ENCODE data around the gene FAM76A. TPM values are rescaled to one million over a fixed set of nuclear protein-coding genes. Genes with fewer than 3 reads are reported as not detected.

Gene FAM76A
- total RNA-seq, 1 donor from 2014 or later, result 13.8 TPM

- H3K27ac Mint-ChIP-seq (ENCODE audit: unreplicated experiment), result no peak overlapping the region
- TF ChIP-seq CTCF (conservative IDR thresholded peaks at IDR 0.05), result no peak
- H3K4me1 Mint-ChIP-seq, result no peaks in the 10 kb centered on the region
- no peaks in the 10 kb centered on the region for H3K9me3 Mint-ChIP-seq
- no peaks in the 10 kb centered on the region for H3K27me3 Mint-ChIP-seq (ENCODE audit: low read depth)
- no peak for DNase-seq (ENCODE audit: low read depth, low spot score)
- peaks cover 6% of the 10 kb centered on the region for H3K36me3 Mint-ChIP-seq (ENCODE audit: low read depth)
- H3K4me3 Mint-ChIP-seq, result no peak overlapping the region
These were observed 10.5 kb downstream of the FAM76A start for GRCh38 chr1:27736252-27736651.

- no peak for DNase-seq (ENCODE audit: low read depth, low spot score)
- no peaks in the 10 kb centered on the region for H3K4me1 Mint-ChIP-seq
- no peak overlapping the region for H3K27ac Mint-ChIP-seq (ENCODE audit: unreplicated experiment)
- H3K36me3 Mint-ChIP-seq (ENCODE audit: low read depth), result peaks cover 10% of the 10 kb centered on the region
- no peak overlapping the region for H3K4me3 Mint-ChIP-seq
- no peaks in the 10 kb centered on the region for H3K27me3 Mint-ChIP-seq (ENCODE audit: low read depth)
- H3K9me3 Mint-ChIP-seq, result no peaks in the 10 kb centered on the region
- TF ChIP-seq CTCF (conservative IDR thresholded peaks at IDR 0.05), result no peak
These were observed 15.4 kb downstream of the FAM76A start for GRCh38 chr1:27741121-27741520.

GRCh38 chr1:27744556-27744955 lies 18.8 kb downstream of the FAM76A start:
- H3K9me3 Mint-ChIP-seq, result no peaks in the 10 kb centered on the region
- H3K4me3 Mint-ChIP-seq, result no peak overlapping the region
- TF ChIP-seq CTCF (conservative IDR thresholded peaks at IDR 0.05), result no peak
- peaks cover 10% of the 10 kb centered on the region for H3K36me3 Mint-ChIP-seq (ENCODE audit: low read depth)
- H3K4me1 Mint-ChIP-seq, result no peaks in the 10 kb centered on the region
- no peak overlapping the region for H3K27ac Mint-ChIP-seq (ENCODE audit: unreplicated experiment)
- H3K27me3 Mint-ChIP-seq (ENCODE audit: low read depth), result no peaks in the 10 kb centered on the region
- no peak for DNase-seq (ENCODE audit: low read depth, low spot score)

GRCh38 chr1:27745466-27745865 lies 19.7 kb downstream of the FAM76A start:
- H3K27me3 Mint-ChIP-seq (ENCODE audit: low read depth), result no peaks in the 10 kb centered on the region
- H3K4me3 Mint-ChIP-seq, result no peak overlapping the region
- H3K27ac Mint-ChIP-seq (ENCODE audit: unreplicated experiment), result no peak overlapping the region
- no peaks in the 10 kb centered on the region for H3K9me3 Mint-ChIP-seq
- H3K4me1 Mint-ChIP-seq, result no peaks in the 10 kb centered on the region
- DNase-seq (ENCODE audit: low read depth, low spot score), result no peak
- H3K36me3 Mint-ChIP-seq (ENCODE audit: low read depth), result peaks cover 13% of the 10 kb centered on the region
- TF ChIP-seq CTCF (conservative IDR thresholded peaks at IDR 0.05), result no peak

GRCh38 chr1:27752360-27752759 lies 26.6 kb downstream of the FAM76A start:
- TF ChIP-seq CTCF (conservative IDR thresholded peaks at IDR 0.05), result no peak
- H3K4me1 Mint-ChIP-seq, result no peaks in the 10 kb centered on the region
- H3K4me3 Mint-ChIP-seq, result no peak overlapping the region
- H3K36me3 Mint-ChIP-seq (ENCODE audit: low read depth), result peaks cover 5% of the 10 kb centered on the region
- DNase-seq (ENCODE audit: low read depth, low spot score), result no peak
- H3K27me3 Mint-ChIP-seq (ENCODE audit: low read depth), result no peaks in the 10 kb centered on the region
- H3K9me3 Mint-ChIP-seq, result no peaks in the 10 kb centered on the region
- H3K27ac Mint-ChIP-seq (ENCODE audit: unreplicated experiment), result no peak overlapping the region

GRCh38 chr1:27755286-27755685 lies 29.5 kb downstream of the FAM76A start:
- no peaks in the 10 kb centered on the region for H3K4me1 Mint-ChIP-seq
- no peaks in the 10 kb centered on the region for H3K36me3 Mint-ChIP-seq (ENCODE audit: low read depth)
- H3K27me3 Mint-ChIP-seq (ENCODE audit: low read depth), result no peaks in the 10 kb centered on the region
- H3K27ac Mint-ChIP-seq (ENCODE audit: unreplicated experiment), result no peak overlapping the region
- DNase-seq (ENCODE audit: low read depth, low spot score), result no peak
- H3K4me3 Mint-ChIP-seq, result no peak overlapping the region
- no peak for TF ChIP-seq CTCF (conservative IDR thresholded peaks at IDR 0.05)
- H3K9me3 Mint-ChIP-seq, result no peaks in the 10 kb centered on the region
